Mucosa of gallbladder (tissue), 1 donor: ENCODE data around the gene ZNF330. TPM values are rescaled to one million over a fixed set of nuclear protein-coding genes. Genes with fewer than 3 reads are reported as not detected.
"Not testable (repeated sequence)": the region's sequence is repeated elsewhere in the genome, so short reads cannot be mapped to it uniquely, and the experiment has no call there.

Experiments used
- DNase-seq: peaks from one replicate; pipeline ENCODE4 v3.0.0-alpha.2; 2020; ENCODE audit warnings: low spot score
- total RNA-seq: library from RNA; stranded (reverse); gene quantifications from one replicate; pipeline ENCODE4 v1.2.1, GENCODE V29; 2021
- donor health status: DM: no; HTN: no; CAD: no.

Gene ZNF330
- total RNA-seq, result 32.4 TPM

DNA sequence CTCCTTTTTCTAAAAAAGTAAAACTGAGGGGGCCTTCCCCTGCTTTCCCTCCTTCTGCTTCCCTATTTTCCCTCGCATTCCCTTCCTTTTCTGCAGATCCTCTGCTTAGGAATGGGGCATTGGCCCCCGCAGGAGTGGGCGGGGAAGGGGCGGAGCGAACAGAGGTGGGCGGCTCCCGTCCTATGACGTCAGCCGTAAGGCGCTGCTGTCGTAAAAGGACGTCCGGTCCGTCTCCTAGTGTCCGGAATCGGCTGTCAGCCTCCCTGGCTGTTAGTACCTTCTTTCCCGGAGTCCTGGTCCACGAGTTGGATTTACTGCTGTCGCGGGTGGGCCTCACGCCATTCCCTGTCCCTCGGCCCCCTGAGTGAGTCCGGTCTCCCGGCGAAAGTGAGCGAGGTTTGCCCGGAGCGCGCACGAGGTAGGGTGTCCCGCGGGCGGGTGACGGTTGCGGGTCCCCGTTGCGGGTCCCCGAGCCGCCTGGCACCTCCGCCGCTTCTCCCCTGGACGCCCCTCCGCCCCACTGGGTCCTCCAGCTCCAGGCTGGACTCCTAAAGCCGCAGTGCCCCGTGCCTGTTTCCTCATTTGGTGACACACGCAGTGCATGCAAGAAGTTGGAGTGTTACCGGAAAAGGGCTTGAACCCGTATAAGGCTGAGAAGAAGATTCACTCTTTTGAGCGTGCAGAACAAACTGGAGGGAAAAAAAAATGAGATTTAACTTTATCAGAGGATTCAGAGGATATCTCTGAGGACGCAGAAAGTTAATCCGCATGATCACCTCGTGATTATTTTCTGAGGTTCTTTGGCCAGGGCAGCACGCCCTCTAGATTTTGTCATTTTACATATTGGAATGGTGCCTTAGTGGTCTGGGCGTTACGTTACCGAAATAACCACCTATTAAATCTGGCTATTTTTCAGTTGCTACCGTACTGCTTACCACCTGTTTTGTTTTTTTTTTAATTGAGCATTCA lies at the start of gene ZNF330:
Gene ZNF330, plus strand, starts transcription at position 205 of the 969 bp plus-strand sequence. CDS start 1,477 bp downstream, outside the sequence.
- peak; percentile 95 for DNase-seq

DNA sequence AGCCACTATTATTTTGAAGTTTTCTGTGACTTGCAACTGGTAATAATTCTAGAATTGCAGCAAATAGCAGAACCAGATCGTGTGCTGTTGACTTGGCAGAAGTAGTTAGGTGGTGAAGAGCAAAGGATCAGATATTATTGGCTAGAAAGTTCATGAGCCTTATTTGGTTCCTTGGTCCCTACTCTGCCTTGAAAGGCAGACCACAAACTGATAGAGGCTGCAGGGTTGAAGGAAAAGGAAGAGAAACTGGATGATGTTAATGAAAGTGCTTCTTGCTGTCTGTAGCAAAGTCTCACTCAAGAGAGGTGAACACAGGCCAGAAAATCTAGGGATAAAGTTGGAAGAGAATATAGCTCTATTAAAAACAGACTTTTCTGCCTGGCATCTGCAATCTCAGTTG lies 46.2 kb upstream of the ZNF330 start:
- DNase-seq, result no peak

DNA sequence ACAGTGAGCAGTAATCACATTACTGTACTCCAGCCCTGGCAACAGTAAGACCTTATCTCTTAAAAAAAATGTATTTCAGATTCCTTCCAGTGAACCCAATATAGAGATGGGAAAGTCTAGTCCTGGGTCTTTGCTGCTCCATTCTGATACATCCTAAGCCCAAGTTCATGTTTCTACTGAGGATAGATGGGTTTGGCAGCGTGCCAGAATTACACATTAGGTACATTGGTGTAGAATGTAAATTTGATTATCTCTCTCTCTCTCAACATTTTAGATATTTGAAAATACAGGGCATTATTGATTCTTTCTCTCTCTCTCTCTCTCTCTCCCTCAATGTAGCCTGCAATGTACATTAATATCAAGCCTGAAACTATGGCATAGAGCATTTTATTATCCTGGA lies 43.5 kb upstream of the ZNF330 start:
- DNase-seq, result no peak

DNA sequence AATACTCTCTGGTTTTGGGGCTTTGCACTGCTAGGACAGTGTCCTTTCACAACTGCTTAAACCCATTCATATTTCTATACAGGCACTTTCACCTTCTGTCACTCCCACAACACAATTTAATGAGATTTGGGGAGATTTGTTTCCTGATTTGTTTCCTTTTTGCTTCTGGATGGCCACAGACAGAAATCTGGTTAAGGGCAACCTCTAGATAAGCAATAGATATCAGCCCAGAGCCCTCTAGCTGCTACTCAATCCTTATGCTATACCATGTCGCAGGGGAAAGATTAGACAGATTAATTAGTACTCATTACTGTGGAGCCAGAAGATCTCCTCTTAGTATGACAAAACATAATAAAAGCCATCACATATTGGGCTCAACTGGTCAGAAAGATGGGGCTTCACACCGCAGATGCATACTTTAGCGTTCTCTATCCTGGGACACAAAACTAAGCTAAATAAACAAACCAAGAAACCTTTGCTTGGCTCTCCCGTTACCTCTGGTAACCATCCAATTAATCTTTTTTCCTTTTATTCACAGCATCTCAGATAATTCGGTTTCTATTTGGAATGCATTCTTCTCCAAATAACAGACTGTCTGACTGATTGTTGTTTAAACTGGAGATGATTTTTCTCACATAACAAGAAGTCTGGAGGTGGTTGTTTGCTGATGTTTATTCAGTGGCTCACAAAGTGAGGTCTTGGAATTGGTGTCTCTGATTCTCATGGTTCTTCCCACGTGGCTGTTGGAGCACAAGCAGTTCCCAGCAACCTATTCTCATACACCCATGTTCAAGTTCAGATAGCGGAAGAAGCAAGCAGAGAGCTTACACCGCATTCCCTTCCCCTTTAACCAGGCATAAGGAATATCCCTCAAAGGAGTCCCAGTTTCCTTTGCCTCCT lies 41.0 kb upstream of the ZNF330 start:
- no peak for DNase-seq

DNA sequence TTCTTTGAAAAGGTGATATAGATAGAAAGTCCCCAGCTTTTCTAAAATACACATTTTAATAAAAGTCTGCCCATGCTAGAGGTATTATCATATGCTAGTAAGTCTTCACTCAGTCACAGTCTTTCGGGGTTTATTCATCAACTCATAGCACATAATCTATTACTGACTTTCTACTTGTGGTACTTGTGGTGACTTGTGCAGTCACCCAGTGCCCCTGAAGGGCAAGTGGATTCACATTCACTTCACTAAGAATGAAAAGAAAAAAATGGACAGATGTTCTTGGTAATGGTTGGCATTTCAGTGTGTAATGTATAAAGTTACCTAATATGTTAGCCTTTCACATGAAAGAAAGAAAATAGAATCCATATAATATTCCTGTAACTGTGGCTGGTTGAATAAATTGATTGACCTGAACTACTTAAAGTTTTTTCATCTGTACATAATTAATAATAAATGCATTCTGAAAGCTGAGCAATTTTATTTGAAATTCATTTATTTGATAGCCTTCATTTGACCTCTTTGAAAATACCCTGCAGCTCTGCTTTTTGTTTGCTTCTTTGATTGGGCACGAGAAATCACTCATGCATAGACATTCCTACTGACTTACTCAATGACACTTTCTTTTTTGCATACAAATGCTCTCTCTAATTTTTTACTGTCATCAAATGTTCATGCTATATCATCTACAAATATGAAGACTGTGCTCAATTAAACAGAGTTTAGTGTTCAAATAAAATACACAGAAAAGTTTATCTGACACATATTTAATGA lies 39.5 kb upstream of the ZNF330 start:
- DNase-seq, result no peak

DNA sequence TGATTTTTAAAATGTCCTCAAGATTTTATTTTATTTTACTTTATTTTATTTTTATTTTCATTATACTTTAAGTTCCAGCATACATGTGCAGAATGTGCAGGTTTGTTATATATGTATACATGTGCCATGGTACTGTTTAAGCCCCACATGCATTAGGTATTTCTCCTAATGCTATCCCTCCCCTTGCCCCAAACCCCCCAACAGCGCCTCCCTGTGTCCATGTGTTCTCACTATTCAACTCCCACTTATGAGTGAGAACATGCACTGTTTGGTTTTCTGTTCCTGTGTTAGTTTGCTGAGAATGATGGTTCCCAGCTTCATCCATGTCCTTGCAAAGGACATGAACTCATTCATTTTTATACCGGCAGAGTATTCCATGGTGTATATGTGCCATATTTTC lies 37.2 kb upstream of the ZNF330 start:
- not testable (repeated sequence) for DNase-seq

DNA sequence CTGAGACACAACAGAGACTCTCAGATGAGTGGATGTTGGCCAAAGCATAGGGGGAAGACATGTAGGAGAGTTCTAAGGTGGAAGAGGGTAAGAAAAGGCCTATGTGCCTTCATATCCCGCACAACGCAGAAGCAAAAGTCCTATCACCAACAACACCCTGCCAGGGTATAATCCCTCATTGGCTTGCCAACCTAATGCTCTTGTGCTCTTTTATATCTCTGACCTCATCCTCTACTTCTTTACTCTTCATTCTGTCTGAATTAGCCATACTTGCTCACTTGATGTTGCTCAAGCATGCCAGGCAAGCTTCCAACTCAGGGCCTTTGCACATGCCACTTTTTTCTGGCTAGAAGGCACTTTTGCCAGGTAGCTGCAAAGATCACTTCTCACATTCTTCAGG lies 28.1 kb upstream of the ZNF330 start:
- no peak for DNase-seq

DNA sequence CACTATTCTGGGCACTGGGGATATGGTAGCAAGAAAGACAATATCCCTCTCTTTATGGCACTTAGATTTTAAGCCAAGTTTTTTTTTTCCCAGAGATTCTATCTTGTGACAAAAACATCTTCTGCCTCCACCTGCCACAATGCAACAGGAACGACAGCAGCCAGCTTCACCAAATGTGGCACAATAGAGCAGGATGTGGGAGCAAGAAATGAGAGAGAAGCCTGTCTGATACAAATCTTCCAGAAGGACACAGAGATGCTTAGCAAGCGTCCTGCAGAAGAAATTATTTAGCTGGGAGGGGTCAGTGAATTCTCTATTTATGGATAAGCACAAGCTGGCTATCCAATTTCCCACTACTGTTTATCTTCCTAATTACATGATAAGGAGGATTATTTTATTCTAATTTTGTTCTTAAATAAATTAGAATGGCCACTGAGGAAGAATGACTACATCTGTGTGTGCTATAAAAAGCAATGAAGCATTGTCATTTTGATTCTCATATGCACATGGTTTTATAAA lies 27.1 kb upstream of the ZNF330 start:
- no peak for DNase-seq

DNA sequence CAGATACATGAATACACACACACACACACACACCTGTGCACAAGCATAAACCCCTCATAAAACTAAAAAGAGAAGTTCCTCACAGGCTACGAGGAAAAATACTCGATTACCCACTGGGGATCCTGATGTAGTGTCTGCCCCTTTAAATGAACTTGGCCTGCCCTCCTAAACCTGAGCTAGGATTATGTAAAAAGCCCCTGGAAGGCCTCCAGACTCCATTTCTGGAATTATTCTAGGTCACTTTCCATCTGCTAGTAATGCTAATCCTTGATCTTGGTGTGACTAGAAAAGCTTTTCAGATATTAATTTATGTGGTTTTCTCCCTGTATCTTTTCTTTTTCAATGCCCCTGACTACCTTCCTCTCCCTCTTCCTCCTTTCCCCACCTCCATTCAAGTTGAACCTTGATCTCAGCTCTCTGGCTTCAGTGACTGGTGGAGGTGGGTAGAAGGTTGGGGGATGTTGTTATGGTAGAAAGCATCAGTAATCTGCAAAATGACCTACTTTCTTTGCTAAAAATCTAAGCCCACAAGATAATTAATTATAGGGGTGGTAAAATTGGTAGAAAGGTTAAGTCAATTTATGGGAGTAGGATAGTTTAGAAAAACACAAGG lies 25.5 kb upstream of the ZNF330 start:
- no peak for DNase-seq

DNA sequence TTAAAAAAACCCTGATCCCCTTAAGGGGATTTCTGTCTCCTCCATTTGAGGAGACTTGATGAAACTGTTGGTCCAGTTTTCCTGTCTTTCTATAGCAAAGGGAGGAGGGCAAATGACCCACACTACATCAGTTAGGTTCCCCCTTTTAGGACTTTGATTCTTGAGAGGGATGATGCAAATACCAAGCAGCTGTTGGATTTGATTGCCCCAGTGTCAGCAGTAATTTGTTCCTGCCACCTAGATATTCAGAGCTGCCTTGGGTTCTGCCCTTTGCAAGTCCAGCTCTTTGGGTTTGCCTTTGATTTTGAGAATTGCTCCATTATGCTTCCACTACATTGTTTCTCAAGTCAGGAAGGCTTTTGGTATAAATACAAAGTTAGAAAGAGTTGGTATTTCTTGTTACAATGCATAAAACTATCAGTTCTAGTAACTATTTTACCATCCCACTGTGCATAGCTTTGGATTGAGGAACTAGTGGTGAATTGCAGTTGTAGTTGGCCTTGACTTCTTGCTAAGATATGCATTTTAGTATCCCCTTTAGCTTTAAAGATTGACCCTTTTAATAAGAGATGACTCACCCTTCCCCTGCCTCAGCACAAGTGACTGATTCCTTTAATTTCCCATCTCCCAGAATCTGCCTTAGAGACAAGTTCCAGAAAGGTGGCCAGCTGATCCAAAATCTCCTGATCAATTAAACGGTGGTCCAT lies 24.3 kb upstream of the ZNF330 start:
- no peak for DNase-seq

DNA sequence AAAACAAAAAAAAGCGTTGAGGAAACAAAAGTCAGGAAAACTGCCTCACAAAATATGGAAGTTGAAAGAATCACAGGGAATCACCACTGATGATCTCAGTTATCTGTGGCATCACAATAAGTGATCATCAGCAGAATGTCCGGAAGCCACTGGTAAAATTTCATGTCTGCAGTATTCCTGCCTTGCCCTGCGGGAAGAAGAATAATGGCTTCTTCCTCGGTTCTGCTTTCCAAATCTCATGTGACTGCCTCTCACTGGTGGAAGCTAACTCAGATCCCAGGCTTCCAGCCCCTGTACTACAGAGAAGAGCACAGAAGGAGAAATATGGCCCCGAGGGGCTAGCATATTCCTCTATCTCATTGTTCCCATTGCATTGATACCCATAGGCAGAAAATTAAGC lies 12.7 kb upstream of the ZNF330 start:
- DNase-seq, result no peak

DNA sequence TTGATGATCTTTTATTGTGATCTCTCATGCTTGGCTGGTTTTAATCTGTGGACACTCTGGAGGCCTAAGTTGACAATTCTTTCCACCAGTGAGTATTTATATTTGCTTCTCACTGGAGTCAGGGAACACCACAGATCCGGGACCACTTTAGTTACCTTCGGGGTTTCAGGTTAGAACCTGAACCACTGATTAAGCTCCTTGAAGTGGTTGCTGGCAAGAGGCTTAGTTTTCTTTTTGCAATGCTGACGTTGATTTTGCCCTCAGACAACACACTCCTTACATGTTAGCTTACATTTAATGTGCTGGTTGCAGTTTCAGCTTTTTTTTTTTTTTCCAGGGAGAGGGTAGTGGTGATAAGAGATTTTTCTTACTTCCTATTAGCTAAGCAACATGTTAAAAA lies 10.5 kb upstream of the ZNF330 start:
- no peak for DNase-seq

DNA sequence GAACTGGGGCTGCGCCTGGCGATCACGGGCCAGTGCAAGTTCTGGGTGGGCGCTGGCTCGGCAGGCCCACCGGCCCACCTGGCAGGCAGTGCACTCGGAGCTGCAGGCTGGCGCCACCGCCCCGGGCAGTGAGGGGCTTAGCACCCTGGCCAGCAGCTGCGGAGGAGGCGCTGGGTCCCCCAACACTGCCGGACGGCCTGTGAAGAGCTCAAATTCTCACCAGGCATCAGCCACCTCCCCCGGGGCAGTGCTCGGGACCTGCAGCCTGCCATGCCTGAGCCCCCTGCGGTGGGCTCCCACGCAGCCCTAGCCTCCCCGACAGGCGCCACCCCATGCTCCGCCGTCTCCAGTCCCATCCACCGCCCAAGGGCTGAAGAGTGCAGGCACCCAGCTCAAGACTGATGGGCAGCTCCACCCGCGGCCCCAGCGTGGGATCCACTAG lies 7.1 kb upstream of the ZNF330 start:
- no peak for DNase-seq

DNA sequence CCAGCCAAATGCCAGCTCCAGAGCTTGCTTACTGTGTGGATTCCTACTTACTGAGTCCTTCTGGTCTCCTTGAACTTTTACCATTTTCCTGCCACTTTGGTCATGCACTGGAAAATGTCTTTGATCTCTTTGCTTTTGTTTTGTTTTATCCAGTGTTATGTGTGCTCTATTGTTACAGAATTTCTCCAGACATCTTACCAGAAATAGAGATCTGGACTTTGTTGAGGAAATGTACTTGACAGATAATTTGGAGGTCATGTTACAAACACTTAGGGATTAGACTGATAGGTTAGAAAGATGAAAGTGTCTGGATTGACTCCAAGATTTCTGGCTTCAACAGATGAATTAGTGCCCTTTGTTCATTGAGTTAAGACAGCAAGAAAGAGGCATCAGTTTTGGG lies 5.7 kb upstream of the ZNF330 start:
- DNase-seq, result no peak

DNA sequence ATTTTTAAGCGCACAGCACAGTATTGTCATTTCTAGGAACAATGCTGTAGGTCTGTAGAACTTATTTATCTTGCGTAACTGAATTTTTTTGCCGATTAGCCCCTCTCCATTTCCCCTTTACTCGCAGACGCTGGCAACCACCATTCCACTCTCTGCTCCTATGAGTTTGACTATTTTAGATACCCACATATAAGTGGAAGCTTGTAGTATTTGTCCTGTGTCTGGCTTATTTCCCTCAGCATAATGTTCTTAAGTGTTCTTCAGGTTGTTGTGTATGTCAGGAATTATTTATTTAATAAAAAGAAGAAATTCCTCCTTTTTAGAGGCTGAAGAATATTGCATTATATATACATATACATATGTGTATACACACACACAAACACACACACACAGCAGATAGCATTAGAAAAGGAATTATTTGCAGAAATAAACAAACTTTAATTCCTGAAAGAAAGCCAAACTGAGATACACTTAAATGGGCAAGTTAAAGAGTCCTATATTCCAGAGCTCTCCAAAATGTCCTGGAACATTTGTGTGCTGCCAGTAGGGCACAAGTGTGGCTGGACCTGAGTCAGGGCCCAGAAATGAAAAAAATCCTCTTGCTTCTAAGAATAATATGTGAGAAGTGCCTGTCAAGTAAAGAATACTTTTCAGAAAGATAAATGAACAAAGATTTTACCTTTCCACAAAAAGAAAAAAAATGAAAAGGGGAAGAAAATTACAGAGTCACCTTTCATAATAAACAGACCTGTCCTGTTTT lies 4.5 kb upstream of the ZNF330 start:
- no peak for DNase-seq

DNA sequence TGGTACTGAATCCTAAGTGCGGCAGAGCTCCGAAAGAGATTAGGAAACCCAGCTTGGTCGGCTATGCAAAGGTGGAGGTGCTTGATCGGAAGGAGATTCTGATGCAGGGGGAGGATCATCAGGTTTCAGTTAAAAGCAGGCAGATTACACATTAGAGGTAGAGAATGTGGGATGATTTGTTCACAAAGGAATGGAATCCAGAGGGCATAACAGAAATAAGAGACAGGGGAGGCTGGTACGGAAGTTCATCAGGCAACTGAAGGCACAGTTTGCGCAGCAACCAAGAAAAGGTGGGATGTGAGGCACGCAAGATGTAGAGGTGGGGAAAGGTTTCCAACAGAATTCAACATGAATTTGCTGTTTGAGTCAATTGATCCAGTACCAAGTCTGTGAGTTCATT lies 424 bp upstream of the ZNF330 start:
- no peak for DNase-seq

DNA sequence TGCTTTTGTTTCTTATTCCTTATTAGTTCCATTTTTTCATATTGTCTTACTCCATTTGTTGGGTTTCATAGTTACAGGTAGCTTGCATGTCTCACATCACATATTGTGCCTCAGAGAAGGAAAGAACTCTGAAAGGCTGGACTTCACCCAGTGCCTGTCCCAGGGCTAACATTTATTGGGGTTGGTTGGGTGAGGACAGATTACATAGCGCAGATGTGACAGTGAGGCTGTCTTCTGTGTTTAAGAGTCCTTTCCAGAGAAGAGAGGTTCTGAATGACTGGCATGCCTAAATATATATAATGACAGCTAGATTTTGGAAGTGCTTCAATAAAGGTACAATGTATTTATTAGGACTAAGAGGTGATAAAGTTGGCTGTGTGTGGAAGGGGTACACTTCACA lies 2.7 kb downstream of the ZNF330 start:
- no peak for DNase-seq

DNA sequence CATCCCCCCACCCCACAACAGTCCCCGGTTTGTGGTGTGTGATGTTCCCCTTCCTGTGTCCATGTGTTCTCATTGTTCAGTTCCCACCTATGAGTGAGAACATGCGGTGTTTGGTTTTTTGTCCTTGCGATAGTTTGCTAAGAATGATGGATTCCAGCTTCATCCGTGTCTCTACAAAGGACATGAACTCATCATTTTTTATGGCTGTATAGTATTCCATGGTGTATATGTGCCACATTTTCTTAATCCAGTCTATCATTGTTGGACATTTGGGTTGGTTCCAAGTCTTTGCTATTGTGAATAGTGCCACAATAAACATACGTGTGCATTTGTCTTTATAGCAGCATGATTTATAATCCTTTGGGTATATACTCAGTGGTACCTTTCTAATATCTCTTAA lies 6.6 kb downstream of the ZNF330 start:
- DNase-seq, result not testable (repeated sequence)

DNA sequence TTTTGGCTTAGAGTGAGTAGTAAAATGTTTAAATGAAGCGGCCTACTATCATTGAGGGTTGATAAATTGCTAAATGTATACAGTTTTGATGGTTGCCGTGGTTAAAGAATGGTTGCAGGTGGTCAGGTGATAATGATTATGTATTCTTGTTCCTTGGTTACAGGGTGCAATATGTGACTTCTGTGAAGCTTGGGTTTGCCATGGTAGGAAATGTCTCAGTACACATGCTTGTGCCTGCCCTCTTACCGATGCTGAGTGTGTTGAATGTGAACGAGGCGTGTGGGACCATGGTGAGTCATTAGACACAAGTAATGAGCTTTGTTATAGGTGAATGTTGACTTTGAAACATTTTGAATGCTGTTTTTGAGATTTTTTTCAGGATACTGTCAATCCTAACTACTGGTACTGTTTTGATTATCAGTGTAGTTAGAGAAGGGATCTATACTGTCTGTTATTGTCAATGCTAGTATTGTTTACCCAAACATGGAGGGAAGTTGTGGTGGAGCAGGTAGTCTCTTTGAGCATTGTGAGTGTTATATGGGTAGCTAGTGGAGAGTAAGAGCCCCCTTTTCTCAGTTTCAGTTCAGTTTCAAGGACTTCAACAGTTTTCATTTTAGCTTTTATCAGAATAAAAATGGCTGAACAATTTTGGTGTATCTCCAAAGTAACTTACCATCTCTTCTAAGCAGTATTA lies 8.9 kb downstream of the ZNF330 start:
- no peak for DNase-seq
